Ectodermal cell (in vitro differentiated cells): ENCODE measurements around the gene ALKBH3.

ENCODE experiments used
- H3K27ac ChIP-seq: 2 replicates; pipeline ENCODE4 v1.7.0; 2013; ENCODE audit warnings: mild to moderate bottlenecking, low read depth, low read length; ENCODE audit not compliant: insufficient read depth, poor library complexity, severe bottlenecking
- H3K27me3 ChIP-seq: 2 replicates; pipeline ENCODE4 v1.7.0; 2013; ENCODE audit warnings: mild to moderate bottlenecking, low read length; ENCODE audit not compliant: insufficient read depth, control insufficient read depth, poor library complexity, severe bottlenecking
- H3K36me3 ChIP-seq: one replicate; pipeline ENCODE4 v1.7.0; 2013; ENCODE audit warnings: low read length; ENCODE audit not compliant: control insufficient read depth, insufficient read depth
- H3K4me1 ChIP-seq: one replicate; pipeline ENCODE4 v1.7.0; 2013; ENCODE audit warnings: low read length; ENCODE audit not compliant: control insufficient read depth, insufficient read depth
- H3K4me3 ChIP-seq: 2 replicates; pipeline ENCODE4 v1.7.0; 2013; ENCODE audit warnings: low read depth, low read length, control low read depth; ENCODE audit not compliant: insufficient read depth
- H3K9me3 ChIP-seq: 2 replicates; pipeline ENCODE4 v1.7.0; 2013; ENCODE audit warnings: mild to moderate bottlenecking, low read length, moderate library complexity; ENCODE audit not compliant: control insufficient read depth
- WGBS, 2 experiments: methylation state at CpG; one replicate each; pipeline ENCODE4 v1.1.7; 2013; ENCODE audit warnings: missing lambda C conversion rate in 2 of 2; 5-methylcytosine and 5-hydroxymethylcytosine counted together

ALKBH3 gene

GRCh38 chr11:43948341-43949225, 68.0 kb downstream of the ALKBH3 start:
- Histone ChIP-seq H3K27ac (peak overlapping the region; percentile 8), H3K27me3 (peaks cover 24% of the 10 kb centered on the region), H3K9me3 (no peaks in the 10 kb centered on the region), H3K36me3 (no peaks in the 10 kb centered on the region), H3K4me1 (peaks cover 29% of the 10 kb centered on the region), H3K4me3 (no peak overlapping the region)
- WGBS, 2 experiments = 84 to 85% methylated on average over 2 of the region's 2 CpGs

- no peak overlapping the region for H3K27ac ChIP-seq
- no peaks in the 10 kb centered on the region for H3K36me3 ChIP-seq
- H3K27me3 ChIP-seq = peaks cover 6% of the 10 kb centered on the region
- WGBS, 2 experiments = 74 to 78% methylated on average over 5 of the region's 5 CpGs
- peaks cover 24% of the 10 kb centered on the region for H3K4me1 ChIP-seq
- no peaks in the 10 kb centered on the region for H3K9me3 ChIP-seq
- H3K4me3 ChIP-seq = no peak overlapping the region
These were observed 69.8 kb downstream of the ALKBH3 start for GRCh38 chr11:43950311-43950855.

GRCh38 chr11:43951231-43951630, 70.6 kb downstream of the ALKBH3 start:
- Histone ChIP-seq H3K4me3 (no peak overlapping the region), H3K27me3 (no peaks in the 10 kb centered on the region), H3K9me3 (no peaks in the 10 kb centered on the region), H3K36me3 (no peaks in the 10 kb centered on the region), H3K4me1 (peaks cover 24% of the 10 kb centered on the region), H3K27ac (no peak overlapping the region)
- 63 to 66% methylated on average over 1 of the region's 1 CpG for WGBS, 2 experiments

- Histone ChIP-seq H3K4me3 (no peak overlapping the region), H3K27me3 (no peaks in the 10 kb centered on the region), H3K27ac (no peak overlapping the region), H3K4me1 (peaks cover 24% of the 10 kb centered on the region), H3K9me3 (no peaks in the 10 kb centered on the region), H3K36me3 (no peaks in the 10 kb centered on the region)
- WGBS, 2 experiments = 85 to 99% methylated on average over 4 of the region's 6 CpGs
These were observed 71.4 kb downstream of the ALKBH3 start for GRCh38 chr11:43952020-43952400.

- no peak overlapping the region for H3K27ac ChIP-seq
- 94 to 95% methylated on average over 12 of the region's 12 CpGs for WGBS, 2 experiments
- H3K4me1 ChIP-seq = peaks cover 17% of the 10 kb centered on the region
- H3K9me3 ChIP-seq = no peaks in the 10 kb centered on the region
- H3K4me3 ChIP-seq = no peak overlapping the region
- no peaks in the 10 kb centered on the region for H3K27me3 ChIP-seq
- no peaks in the 10 kb centered on the region for H3K36me3 ChIP-seq
These were observed 72.0 kb downstream of the ALKBH3 start for GRCh38 chr11:43952401-43953342.

GRCh38 chr11:43953521-43953920, 72.9 kb downstream of the ALKBH3 start:
- 90 to 92% methylated on average over 5 to 6 of the region's 6 CpGs for WGBS, 2 experiments
- H3K27ac ChIP-seq = no peak overlapping the region
- H3K4me3 ChIP-seq = no peak overlapping the region

GRCh38 chr11:43954241-43954640, 73.6 kb downstream of the ALKBH3 start:
- Histone ChIP-seq H3K4me3 (no peak overlapping the region), H3K27ac (no peak overlapping the region), H3K9me3 (no peaks in the 10 kb centered on the region), H3K36me3 (no peaks in the 10 kb centered on the region), H3K27me3 (no peaks in the 10 kb centered on the region), H3K4me1 (peaks cover 5% of the 10 kb centered on the region)
- 80 to 86% methylated on average over 7 of the region's 7 CpGs for WGBS, 2 experiments

More at GRCh38 chr11:43953521-43953920, 72.9 kb downstream of the ALKBH3 start:
- H3K27me3 ChIP-seq = no peaks in the 10 kb centered on the region
- H3K9me3 ChIP-seq = no peaks in the 10 kb centered on the region
- peaks cover 10% of the 10 kb centered on the region for H3K4me1 ChIP-seq
- H3K36me3 ChIP-seq = no peaks in the 10 kb centered on the region

GRCh38 chr11:43955381-43956118, 74.9 kb downstream of the ALKBH3 start:
- 91 to 96% methylated on average over 5 of the region's 5 CpGs for WGBS, 2 experiments
- no peaks in the 10 kb centered on the region for H3K36me3 ChIP-seq
- H3K9me3 ChIP-seq = no peaks in the 10 kb centered on the region
- no peaks in the 10 kb centered on the region for H3K27me3 ChIP-seq
- H3K4me1 ChIP-seq = peaks cover 5% of the 10 kb centered on the region
- H3K27ac ChIP-seq = no peak overlapping the region
- no peak overlapping the region for H3K4me3 ChIP-seq

GRCh38 chr11:43957571-43957970, 76.9 kb downstream of the ALKBH3 start:
- no peak overlapping the region for H3K4me3 ChIP-seq
- 87 to 90% methylated on average over 4 of the region's 4 CpGs for WGBS, 2 experiments
- H3K27me3 ChIP-seq = no peaks in the 10 kb centered on the region
- H3K9me3 ChIP-seq = no peaks in the 10 kb centered on the region
- no peak overlapping the region for H3K27ac ChIP-seq
- peaks cover 5% of the 10 kb centered on the region for H3K4me1 ChIP-seq
- no peaks in the 10 kb centered on the region for H3K36me3 ChIP-seq
